Astrocyte (in vitro differentiated cells and primary cell): ENCODE measurements around the gene XPC. TPM values are rescaled to one million over a fixed set of nuclear protein-coding genes. Genes with fewer than 3 reads are reported as not detected.
A peak's percentile ranks its signal among the peaks of the same experiment; 100 is the strongest.

ENCODE experiments used
- DNase-seq: peaks from one replicate; pipeline ENCODE4 v3.0.0-alpha.2; 2010; ENCODE audit warnings: low read depth
- FAIRE-seq: peaks from 2 replicates; lab custom pipeline; 2011; peaks lifted over from hg19 to GRCh38; lab: Jason Lieb, UNC
- H2AFZ ChIP-seq: 2 replicates; pipeline ENCODE4 v1.6.0; 2012; ENCODE audit warnings: low read depth, low read length, inconsistent platforms
- H3K27ac ChIP-seq: 2 replicates; pipeline ENCODE4 v1.5.1; 2011; ENCODE audit warnings: low read depth, low read length, inconsistent platforms
- H3K27me3 ChIP-seq: 2 replicates; pipeline ENCODE4 v1.6.0; 2011; ENCODE audit warnings: low read length, inconsistent platforms; ENCODE audit not compliant: insufficient read depth
- H3K36me3 ChIP-seq: 2 replicates; pipeline ENCODE4 v1.5.1; 2011; ENCODE audit warnings: low read length, inconsistent platforms; ENCODE audit not compliant: insufficient read depth
- H3K4me1 ChIP-seq: 2 replicates; pipeline ENCODE4 v1.5.1; 2011; ENCODE audit warnings: low read length, inconsistent platforms; ENCODE audit not compliant: insufficient read depth
- H3K4me2 ChIP-seq: 2 replicates; pipeline ENCODE4 v1.6.0; 2012; ENCODE audit warnings: low read length, inconsistent platforms
- H3K4me3 ChIP-seq: 2 replicates; pipeline ENCODE4 v1.5.1; 2011; ENCODE audit warnings: low read depth, mild to moderate bottlenecking, low read length, inconsistent platforms; ENCODE audit not compliant: insufficient read depth
- H3K79me2 ChIP-seq: 2 replicates; pipeline ENCODE4 v1.6.0; 2012; ENCODE audit warnings: mild to moderate bottlenecking, low read length, inconsistent platforms; ENCODE audit not compliant: insufficient read depth
- H3K9ac ChIP-seq: 2 replicates; pipeline ENCODE4 v1.6.0; 2012; ENCODE audit warnings: mild to moderate bottlenecking, low read length, inconsistent platforms
- H3K9me3 ChIP-seq: 2 replicates; pipeline ENCODE4 v1.5.1; 2012; ENCODE audit warnings: low read depth, mild to moderate bottlenecking, low read length, inconsistent platforms; ENCODE audit not compliant: insufficient read depth
- H4K20me1 ChIP-seq: 2 replicates; pipeline ENCODE4 v1.6.0; 2012; ENCODE audit warnings: low read length, inconsistent platforms; ENCODE audit not compliant: insufficient read depth
- H3K27ac Mint-ChIP-seq: one replicate; pipeline ENCODE4 v1.8.0; 2021; ENCODE audit warnings: mild to moderate bottlenecking, mixed read lengths; ENCODE audit not compliant: unreplicated experiment
- H3K27me3 Mint-ChIP-seq: one replicate; pipeline ENCODE4 v1.8.0; 2021; ENCODE audit warnings: low read depth, mixed read lengths; ENCODE audit not compliant: unreplicated experiment
- H3K36me3 Mint-ChIP-seq: one replicate; pipeline ENCODE4 v1.8.0; 2021; ENCODE audit warnings: low read depth, mixed read lengths; ENCODE audit not compliant: unreplicated experiment
- H3K4me1 Mint-ChIP-seq: one replicate; pipeline ENCODE4 v1.8.0; 2021; ENCODE audit warnings: low read depth, mixed read lengths; ENCODE audit not compliant: unreplicated experiment
- H3K4me3 Mint-ChIP-seq: one replicate; pipeline ENCODE4 v1.8.0; 2021; ENCODE audit warnings: mild to moderate bottlenecking, moderate library complexity, mixed read lengths; ENCODE audit not compliant: unreplicated experiment
- H3K9me3 Mint-ChIP-seq: one replicate; pipeline ENCODE4 v1.8.0; 2021; ENCODE audit warnings: mild to moderate bottlenecking, mixed read lengths; ENCODE audit not compliant: unreplicated experiment
- EZH2 ChIP-seq: IDR thresholded peaks from 2 replicates; pipeline ENCODE4 v1.6.1; 2012; ENCODE audit warnings: mild to moderate bottlenecking, low read length, inconsistent platforms; ENCODE audit not compliant: insufficient read depth
- total RNA-seq: library from RNA; stranded (reverse); gene quantifications from 2 replicates; pipeline ENCODE4 v1.2.1, GENCODE V29; 2021
- TF ChIP-seq, protein P1 (sequence below): IDR thresholded peaks from 2 replicates; pipeline ENCODE4 v1.5.1; 2011; ENCODE audit warnings: low read depth, mild to moderate bottlenecking, inconsistent platforms, low read length, moderate library complexity; ENCODE audit not compliant: insufficient read depth

The XPC gene
- total RNA-seq, 1 donor from 2014 or later: 33.6 TPM

DNA sequence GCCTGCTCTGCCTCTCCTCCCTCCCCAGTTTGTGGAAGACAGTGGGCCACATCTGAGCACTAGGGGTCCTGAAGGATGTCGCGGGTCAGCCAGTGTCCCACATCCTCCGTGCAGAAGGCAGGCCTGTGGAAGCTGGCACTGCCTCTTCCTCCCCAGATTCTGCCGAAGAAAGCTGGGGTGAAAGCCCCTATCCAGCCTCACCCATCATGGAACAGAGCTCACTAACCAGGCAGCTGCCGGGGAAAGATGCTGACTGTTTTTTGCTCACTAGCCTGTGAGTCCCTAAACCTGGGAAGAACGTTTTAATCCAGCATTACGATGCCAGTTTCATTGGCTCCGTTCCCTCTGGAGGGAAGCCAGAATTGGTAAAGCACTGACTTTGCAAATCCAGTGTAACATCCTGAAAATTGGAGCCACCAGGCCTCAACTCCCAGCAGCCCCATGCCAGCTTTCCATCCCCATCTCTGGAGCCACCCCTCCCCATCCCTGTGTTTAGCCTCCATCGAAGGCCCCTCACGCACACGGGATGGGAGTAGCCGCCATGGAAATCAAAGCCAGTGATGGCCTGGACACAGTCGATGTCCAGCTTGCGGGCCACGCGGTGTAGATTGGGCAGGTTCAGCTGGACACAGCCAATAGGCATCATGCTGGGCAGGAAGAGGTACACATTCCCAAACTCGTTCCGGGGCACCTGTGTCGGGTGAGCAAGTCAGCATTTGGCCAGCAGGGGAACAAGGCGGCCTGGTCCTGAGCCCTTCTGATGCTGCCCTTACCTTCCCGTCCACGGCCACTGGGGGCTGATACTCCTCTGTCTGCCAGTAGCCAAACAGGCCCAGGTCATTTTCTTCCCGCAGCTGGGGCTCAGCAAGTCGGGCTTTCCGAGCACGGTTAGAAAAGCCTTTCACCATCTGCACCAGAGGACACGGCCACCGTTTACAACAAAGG is 30.1 kb downstream of the XPC start:
- Mint-ChIP-seq H3K27me3 (no peaks in the 10 kb centered on the region), H3K36me3 (peaks cover 27% of the 10 kb centered on the region), H3K9me3 (no peaks in the 10 kb centered on the region), H3K27ac (no peak overlapping the region), H3K4me3 (no peak overlapping the region), H3K4me1 (peaks cover 26% of the 10 kb centered on the region)
- Histone ChIP-seq H3K4me1 (peaks cover 23% of the 10 kb centered on the region), H3K79me2 (no peaks in the 10 kb centered on the region), H3K9ac (no peak overlapping the region), H4K20me1 (peaks cover 15% of the 10 kb centered on the region), H3K27me3 (no peaks in the 10 kb centered on the region), H3K27ac (no peak overlapping the region), H3K9me3 (no peaks in the 10 kb centered on the region), H3K4me2 (no peak overlapping the region), H3K36me3 (peaks cover 13% of the 10 kb centered on the region), H2AFZ (no peak overlapping the region), H3K4me3 (no peak overlapping the region)
- TF ChIP-seq, protein P1, sequence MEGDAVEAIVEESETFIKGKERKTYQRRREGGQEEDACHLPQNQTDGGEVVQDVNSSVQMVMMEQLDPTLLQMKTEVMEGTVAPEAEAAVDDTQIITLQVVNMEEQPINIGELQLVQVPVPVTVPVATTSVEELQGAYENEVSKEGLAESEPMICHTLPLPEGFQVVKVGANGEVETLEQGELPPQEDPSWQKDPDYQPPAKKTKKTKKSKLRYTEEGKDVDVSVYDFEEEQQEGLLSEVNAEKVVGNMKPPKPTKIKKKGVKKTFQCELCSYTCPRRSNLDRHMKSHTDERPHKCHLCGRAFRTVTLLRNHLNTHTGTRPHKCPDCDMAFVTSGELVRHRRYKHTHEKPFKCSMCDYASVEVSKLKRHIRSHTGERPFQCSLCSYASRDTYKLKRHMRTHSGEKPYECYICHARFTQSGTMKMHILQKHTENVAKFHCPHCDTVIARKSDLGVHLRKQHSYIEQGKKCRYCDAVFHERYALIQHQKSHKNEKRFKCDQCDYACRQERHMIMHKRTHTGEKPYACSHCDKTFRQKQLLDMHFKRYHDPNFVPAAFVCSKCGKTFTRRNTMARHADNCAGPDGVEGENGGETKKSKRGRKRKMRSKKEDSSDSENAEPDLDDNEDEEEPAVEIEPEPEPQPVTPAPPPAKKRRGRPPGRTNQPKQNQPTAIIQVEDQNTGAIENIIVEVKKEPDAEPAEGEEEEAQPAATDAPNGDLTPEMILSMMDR: no peak
- TF ChIP-seq EZH2: no peak
- DNase-seq (no peak), FAIRE-seq (no peak)

DNA sequence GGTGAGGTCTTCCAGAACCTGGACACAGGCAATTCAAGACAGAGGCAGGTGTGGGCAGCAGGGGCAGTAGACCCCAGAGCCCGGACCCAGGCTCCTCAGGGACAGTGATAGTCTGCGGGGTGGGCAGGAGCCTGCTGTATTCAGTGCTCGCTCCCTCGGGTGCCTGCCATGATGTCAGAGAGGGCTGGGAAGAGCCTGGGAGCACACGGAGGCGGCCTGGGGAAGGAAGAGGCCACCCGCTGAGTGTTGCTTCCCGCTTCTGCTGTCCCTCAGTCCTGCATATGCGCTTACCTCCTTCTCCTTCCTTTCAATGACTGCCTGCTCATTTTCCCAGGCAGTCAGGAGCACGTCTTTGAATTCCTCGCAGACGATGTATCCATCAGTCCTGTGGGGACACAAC is 30.8 kb downstream of the XPC start:
- Histone ChIP-seq H3K9ac (no peak overlapping the region), H3K79me2 (no peaks in the 10 kb centered on the region), H4K20me1 (peaks cover 8% of the 10 kb centered on the region), H3K4me2 (no peak overlapping the region), H3K9me3 (no peaks in the 10 kb centered on the region), H3K27me3 (no peaks in the 10 kb centered on the region), H3K4me3 (no peak overlapping the region), H2AFZ (no peak overlapping the region), H3K36me3 (peaks cover 13% of the 10 kb centered on the region), H3K27ac (no peak overlapping the region), H3K4me1 (peaks cover 30% of the 10 kb centered on the region)
- no peaks in the 10 kb centered on the region for H3K27me3 Mint-ChIP-seq
- H3K27ac Mint-ChIP-seq: no peak overlapping the region
- TF ChIP-seq, protein P1: no peak
- TF ChIP-seq EZH2: no peak
- H3K9me3 Mint-ChIP-seq: no peaks in the 10 kb centered on the region
- DNase-seq (no peak), FAIRE-seq (no peak)
- peaks cover 23% of the 10 kb centered on the region for H3K36me3 Mint-ChIP-seq
- H3K4me3 Mint-ChIP-seq: no peak overlapping the region
- peaks cover 33% of the 10 kb centered on the region for H3K4me1 Mint-ChIP-seq

DNA sequence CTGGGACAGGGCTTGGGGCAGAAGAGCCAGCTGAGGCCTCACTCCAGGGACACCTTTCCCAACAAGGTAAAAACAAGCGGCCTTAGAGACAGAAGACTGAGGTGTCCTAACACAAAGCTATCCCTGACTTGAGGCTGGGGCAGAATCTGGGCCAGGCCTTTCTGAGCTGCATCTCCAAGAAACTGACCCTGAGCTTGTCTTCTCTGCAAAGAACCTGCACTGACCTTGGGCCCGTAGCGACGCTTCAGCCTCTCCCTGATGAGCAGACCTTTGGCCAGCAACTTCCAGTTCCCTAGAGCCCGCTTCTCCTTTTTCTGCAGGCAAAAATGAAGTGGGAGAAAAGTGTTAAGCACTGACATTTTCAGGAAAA is 31.4 kb downstream of the XPC start:
- no peaks in the 10 kb centered on the region for H3K27me3 Mint-ChIP-seq
- H3K4me3 Mint-ChIP-seq: no peak overlapping the region
- Histone ChIP-seq H3K79me2 (no peaks in the 10 kb centered on the region), H3K9me3 (no peaks in the 10 kb centered on the region), H3K27ac (no peak overlapping the region), H4K20me1 (peaks cover 3% of the 10 kb centered on the region), H3K4me3 (no peak overlapping the region), H3K36me3 (peaks cover 15% of the 10 kb centered on the region), H3K9ac (no peak overlapping the region), H3K27me3 (no peaks in the 10 kb centered on the region), H3K4me2 (no peak overlapping the region), H3K4me1 (peaks cover 30% of the 10 kb centered on the region), H2AFZ (no peak overlapping the region)
- FAIRE-seq (no peak), DNase-seq (no peak)
- peaks cover 38% of the 10 kb centered on the region for H3K4me1 Mint-ChIP-seq
- H3K9me3 Mint-ChIP-seq: no peaks in the 10 kb centered on the region
- peak overlapping the region; percentile 24 for H3K27ac Mint-ChIP-seq
- peaks cover 23% of the 10 kb centered on the region for H3K36me3 Mint-ChIP-seq
- TF ChIP-seq EZH2: no peak
- TF ChIP-seq, protein P1: no peak
